RWPE2 (cell line): ENCODE data around the gene CSAD.
"Not testable (repeated sequence)": the region's sequence is repeated elsewhere in the genome, so short reads cannot be mapped to it uniquely, and the experiment has no call there.

Experiments
- ATAC-seq: fragments of 200-7000 bp; cut with Tn5 transposase; 3 replicates; pipeline ENCODE4 v1.9.1; 2021; ENCODE audit warnings: low read depth
- DNase-seq: peaks from one replicate; pipeline ENCODE4 v3.0.0-alpha.2; 2020; ENCODE audit warnings: low spot score
- H3K27ac ChIP-seq: fragments of 450-650 bp; 2 replicates; pipeline ENCODE4 v1.5.1; 2017; ENCODE audit warnings: mild to moderate bottlenecking; ENCODE audit not compliant: poor library complexity, severe bottlenecking
- H3K27me3 ChIP-seq: fragments of 250-450 bp; sonication (Bioruptor Pico); 2 replicates; pipeline ENCODE4 v1.5.1; 2021; ENCODE audit warnings: mild to moderate bottlenecking, moderate library complexity; ENCODE audit not compliant: insufficient read depth, poor library complexity, severe bottlenecking
- H3K36me3 ChIP-seq: fragments of 250-450 bp; sonication (Bioruptor Pico); 2 replicates; pipeline ENCODE4 v1.5.1; 2020; ENCODE audit warnings: low read depth, mild to moderate bottlenecking, moderate library complexity
- H3K4me1 ChIP-seq: fragments of 250-450 bp; sonication (Bioruptor Pico); 2 replicates; pipeline ENCODE4 v1.5.1; 2021; ENCODE audit warnings: mild to moderate bottlenecking, moderate library complexity; ENCODE audit not compliant: insufficient read depth, poor library complexity, severe bottlenecking
- H3K4me3 ChIP-seq: fragments of 250-450 bp; sonication (Bioruptor Pico); 2 replicates; pipeline ENCODE4 v1.5.1; 2021; ENCODE audit warnings: mild to moderate bottlenecking, moderate library complexity; ENCODE audit not compliant: severe bottlenecking
- H3K9me3 ChIP-seq: fragments of 250-450 bp; sonication (Bioruptor Pico); 2 replicates; pipeline ENCODE4 v1.5.1; 2021; ENCODE audit warnings: mild to moderate bottlenecking, moderate library complexity; ENCODE audit not compliant: severe bottlenecking
- TF ChIP-seq, protein P1 (sequence below): fragments of 450-650 bp; IDR thresholded peaks from one replicate; pipeline ENCODE4 v1.5.1; 2017; ENCODE audit warnings: mild to moderate bottlenecking, moderate library complexity; ENCODE audit not compliant: poor library complexity, severe bottlenecking

CSAD gene

GRCh38 chr12:53179687-53180219 lies 972 bp downstream of the CSAD start:
- peaks cover 10% of the 10 kb centered on the region for H3K4me1 ChIP-seq
- peak overlapping the region; percentile 50 for H3K4me3 ChIP-seq
- TF ChIP-seq, protein P1, sequence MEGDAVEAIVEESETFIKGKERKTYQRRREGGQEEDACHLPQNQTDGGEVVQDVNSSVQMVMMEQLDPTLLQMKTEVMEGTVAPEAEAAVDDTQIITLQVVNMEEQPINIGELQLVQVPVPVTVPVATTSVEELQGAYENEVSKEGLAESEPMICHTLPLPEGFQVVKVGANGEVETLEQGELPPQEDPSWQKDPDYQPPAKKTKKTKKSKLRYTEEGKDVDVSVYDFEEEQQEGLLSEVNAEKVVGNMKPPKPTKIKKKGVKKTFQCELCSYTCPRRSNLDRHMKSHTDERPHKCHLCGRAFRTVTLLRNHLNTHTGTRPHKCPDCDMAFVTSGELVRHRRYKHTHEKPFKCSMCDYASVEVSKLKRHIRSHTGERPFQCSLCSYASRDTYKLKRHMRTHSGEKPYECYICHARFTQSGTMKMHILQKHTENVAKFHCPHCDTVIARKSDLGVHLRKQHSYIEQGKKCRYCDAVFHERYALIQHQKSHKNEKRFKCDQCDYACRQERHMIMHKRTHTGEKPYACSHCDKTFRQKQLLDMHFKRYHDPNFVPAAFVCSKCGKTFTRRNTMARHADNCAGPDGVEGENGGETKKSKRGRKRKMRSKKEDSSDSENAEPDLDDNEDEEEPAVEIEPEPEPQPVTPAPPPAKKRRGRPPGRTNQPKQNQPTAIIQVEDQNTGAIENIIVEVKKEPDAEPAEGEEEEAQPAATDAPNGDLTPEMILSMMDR = no peak
- ATAC-seq (peak; percentile 11; the same call in 2 of the 3 replicates), DNase-seq (no peak)
- H3K36me3 ChIP-seq = peaks cover 34% of the 10 kb centered on the region
- H3K27ac ChIP-seq = peak overlapping the region; percentile 78
- H3K27me3 ChIP-seq = no peaks in the 10 kb centered on the region
- H3K9me3 ChIP-seq = no peaks in the 10 kb centered on the region

DNA sequence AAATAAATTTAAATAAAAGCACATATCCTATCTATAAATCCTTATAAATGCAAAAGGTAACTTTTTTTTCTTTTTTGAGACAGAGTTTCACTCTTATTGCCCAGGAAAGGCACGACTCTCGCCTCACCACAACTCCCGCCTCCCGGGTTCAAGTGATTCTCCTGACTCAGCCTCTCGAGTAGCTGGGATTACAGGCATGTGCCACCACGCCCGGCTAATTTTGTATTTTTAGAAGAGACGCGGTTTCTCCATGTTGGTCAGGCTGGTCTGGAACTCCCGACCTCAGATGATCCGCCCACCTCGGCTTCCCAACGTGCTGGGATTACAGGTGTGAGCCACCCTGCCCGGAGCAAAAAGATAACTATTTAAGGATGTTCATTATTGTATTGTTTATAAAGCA lies 1.9 kb downstream of the CSAD start:
- H3K27ac ChIP-seq, ATAC-seq, H3K9me3 ChIP-seq, DNase-seq, H3K27me3 ChIP-seq, H3K4me3 ChIP-seq: not testable (repeated sequence)
- H3K4me1 ChIP-seq = peaks cover 10% of the 10 kb centered on the region
- H3K36me3 ChIP-seq = peaks cover 24% of the 10 kb centered on the region

GRCh38 chr12:53177447-53177846 lies 3.3 kb downstream of the CSAD start:
- not testable (repeated sequence) for DNase-seq, H3K27me3 ChIP-seq, ATAC-seq

DNA sequence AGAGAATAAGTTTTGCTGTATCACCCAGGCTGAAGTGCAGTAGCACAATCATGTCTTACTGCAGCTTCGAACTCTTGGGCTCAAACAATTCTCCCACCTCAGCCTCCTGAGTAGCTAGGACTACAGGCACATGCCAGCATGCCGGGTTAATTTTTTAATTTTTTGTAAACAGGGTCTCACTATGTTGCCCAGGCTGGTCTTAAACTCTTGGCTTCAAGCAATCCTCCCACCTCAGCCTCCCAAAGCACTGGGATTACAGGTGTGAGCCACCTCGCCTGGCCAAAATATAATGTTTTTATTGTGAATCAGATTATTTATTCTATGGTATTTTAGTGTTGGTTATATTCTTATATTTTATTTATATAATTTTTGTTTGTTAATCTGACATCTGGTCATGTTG lies 4.0 kb downstream of the CSAD start:
- DNase-seq (no peak), ATAC-seq (no peak)
- Histone ChIP-seq H3K4me1 (peaks cover 3% of the 10 kb centered on the region), H3K4me3 (no peak overlapping the region), H3K27me3 (no peaks in the 10 kb centered on the region), H3K9me3 (no peaks in the 10 kb centered on the region), H3K27ac (no peak overlapping the region), H3K36me3 (peaks cover 4% of the 10 kb centered on the region)
- TF ChIP-seq, protein P1 = no peak

More at GRCh38 chr12:53177447-53177846, 3.3 kb downstream of the CSAD start:
- peaks cover 10% of the 10 kb centered on the region for H3K4me1 ChIP-seq
- H3K36me3 ChIP-seq = peaks cover 11% of the 10 kb centered on the region
- H3K27ac ChIP-seq, H3K4me3 ChIP-seq, H3K9me3 ChIP-seq: not testable (repeated sequence)

DNA sequence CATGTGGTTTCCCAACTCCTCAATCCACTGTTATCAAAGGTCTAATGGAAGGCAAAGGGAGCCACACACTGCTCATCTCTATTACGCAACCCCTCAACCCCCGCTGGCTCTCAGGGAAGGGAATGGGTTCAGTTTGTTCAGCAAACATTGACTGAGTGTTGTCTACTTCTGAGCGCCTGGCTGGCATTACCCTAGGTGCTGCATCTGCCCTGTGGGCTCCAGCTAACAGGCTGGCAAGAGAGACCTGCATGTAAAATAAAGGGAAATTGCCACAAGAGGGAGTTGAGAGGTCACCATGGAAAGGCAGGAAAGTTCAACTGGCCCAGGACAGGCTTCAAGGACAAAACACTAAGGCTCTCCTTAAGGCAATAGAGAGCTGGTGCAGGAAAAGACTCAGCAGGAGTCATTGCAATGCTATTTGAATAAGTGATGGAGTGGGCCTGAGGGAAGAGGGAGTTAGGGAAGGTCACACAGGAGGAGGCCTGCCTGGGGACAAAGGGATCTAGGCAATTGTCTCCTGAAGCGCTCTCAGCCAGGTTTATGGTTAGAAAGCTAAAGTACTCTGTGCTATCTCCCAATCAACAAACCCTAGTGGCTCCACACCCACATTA lies 5.7 kb downstream of the CSAD start:
- no peaks in the 10 kb centered on the region for H3K36me3 ChIP-seq
- ATAC-seq (peak; percentile 64), DNase-seq (no peak)
- H3K4me3 ChIP-seq = no peak overlapping the region
- TF ChIP-seq, protein P1 = peak; percentile 49
- H3K27me3 ChIP-seq = no peaks in the 10 kb centered on the region
- H3K9me3 ChIP-seq = no peaks in the 10 kb centered on the region
- H3K4me1 ChIP-seq = no peaks in the 10 kb centered on the region
- no peak overlapping the region for H3K27ac ChIP-seq
